Measurements from ENCODE around the gene PSG5.
"Not testable (repeated sequence)": the region's sequence is repeated elsewhere in the genome, so short reads cannot be mapped to it uniquely, and the experiment has no call there.

The PSG5 gene

GRCh38 chr19:43186311-43186935 lies at the start of gene PSG5:
TSS of gene PSG5 (minus strand) at chr19:43186536. CDS start at chr19:43186405, 131 bp downstream.
- DNase-seq (ENCODE audit: low read depth, low spot score) = not testable (repeated sequence)

- not testable (repeated sequence) for DNase-seq (ENCODE audit: low read depth, low spot score)
Observed at GRCh38 chr19:43235686-43236085, 49.4 kb upstream of the PSG5 start.

GRCh38 chr19:43229315-43229714 lies 43.0 kb upstream of the PSG5 start:
- no peak for DNase-seq (ENCODE audit: low read depth, low spot score)

GRCh38 chr19:43228730-43229129 lies 42.4 kb upstream of the PSG5 start:
- DNase-seq (ENCODE audit: low read depth, low spot score) = not testable (repeated sequence)

GRCh38 chr19:43226986-43227385 lies 40.6 kb upstream of the PSG5 start:
- not testable (repeated sequence) for DNase-seq (ENCODE audit: low read depth, low spot score)

GRCh38 chr19:43224855-43225253 lies 38.5 kb upstream of the PSG5 start:
- DNase-seq (ENCODE audit: low read depth, low spot score) = no peak

GRCh38 chr19:43224201-43224854 lies 38.0 kb upstream of the PSG5 start:
- DNase-seq (ENCODE audit: low read depth, low spot score) = not testable (repeated sequence)

- not testable (repeated sequence) for DNase-seq (ENCODE audit: low read depth, low spot score)
Observed at GRCh38 chr19:43221891-43222290, 35.6 kb upstream of the PSG5 start.

GRCh38 chr19:43219136-43219535 lies 32.8 kb upstream of the PSG5 start:
- DNase-seq (ENCODE audit: low read depth, low spot score) = not testable (repeated sequence)

- not testable (repeated sequence) for DNase-seq (ENCODE audit: low read depth, low spot score)
Observed at GRCh38 chr19:43215881-43216280, 29.5 kb upstream of the PSG5 start.

GRCh38 chr19:43207991-43208390 lies 21.7 kb upstream of the PSG5 start:
- DNase-seq (ENCODE audit: low read depth, low spot score) = no peak

GRCh38 chr19:43207174-43207573 lies 20.8 kb upstream of the PSG5 start:
- DNase-seq (ENCODE audit: low read depth, low spot score) = not testable (repeated sequence)

- DNase-seq (ENCODE audit: low read depth, low spot score) = not testable (repeated sequence)
Observed at GRCh38 chr19:43205471-43206105, 19.3 kb upstream of the PSG5 start, which contains the start of gene PSG4. TSS of gene PSG4 (minus strand) at chr19:43205638. CDS start at chr19:43205536, 102 bp downstream.

GRCh38 chr19:43203611-43204010 lies 17.3 kb upstream of the PSG5 start:
- DNase-seq (ENCODE audit: low read depth, low spot score) = not testable (repeated sequence)

GRCh38 chr19:43201891-43202290 lies 15.6 kb upstream of the PSG5 start:
- DNase-seq (ENCODE audit: low read depth, low spot score) = not testable (repeated sequence)

- DNase-seq (ENCODE audit: low read depth, low spot score) = not testable (repeated sequence)
Observed at GRCh38 chr19:43201337-43201801, 15.0 kb upstream of the PSG5 start.

GRCh38 chr19:43198686-43199419 lies 12.5 kb upstream of the PSG5 start:
- DNase-seq (ENCODE audit: low read depth, low spot score) = not testable (repeated sequence)

GRCh38 chr19:43197666-43198397 lies 11.5 kb upstream of the PSG5 start:
- not testable (repeated sequence) for DNase-seq (ENCODE audit: low read depth, low spot score)

- not testable (repeated sequence) for DNase-seq (ENCODE audit: low read depth, low spot score)
Observed at GRCh38 chr19:43194397-43194796, 8.1 kb upstream of the PSG5 start.

GRCh38 chr19:43192381-43193155 lies 6.2 kb upstream of the PSG5 start:
- not testable (repeated sequence) for DNase-seq (ENCODE audit: low read depth, low spot score)

Measured in activated CD4-positive, CD25-positive, alpha-beta regulatory T cell treated with anti-CD3 and anti-CD28 coated beads, Interleukin-2, amount 50 U/mL, for 16 hours (primary cell).